Measurements from ENCODE around the gene TAS2R38. TPM values are rescaled to one million over a fixed set of nuclear protein-coding genes. Genes with fewer than 3 reads are reported as not detected.

Gene TAS2R38
- total RNA-seq, 1 experiment from 2014 or later, result not detected

- H3K27me3 Mint-ChIP-seq (ENCODE audit: low read depth), result no peaks in the 10 kb centered on the region; the same call in 1 of the 2 replicates
Observed at GRCh38 chr7:142001163-142001874, 27.7 kb upstream of the TAS2R38 start.

GRCh38 chr7:142000244-142000643 is 26.7 kb upstream of the TAS2R38 start:
- ChIA-PET CTCF (interaction anchor here (1.9 kb wide), 1 partner anchor 25 kb away, joined by 5 read pairs; no protein-coding TSS in a partner anchor), POLR2A (no interaction called here)
- ATAC-seq (no peak), DNase-seq (ENCODE audit: low spot score) (no peak)
- Mint-ChIP-seq H3K4me1 (peaks cover 7% of the 10 kb centered on the region), H3K36me3 (no peaks in the 10 kb centered on the region), H3K27me3 (ENCODE audit: low read depth) (no peaks in the 10 kb centered on the region; the same call in 1 of the 2 replicates), H3K4me3 (no peak overlapping the region), H3K27ac (no peak overlapping the region), H3K9me3 (peaks cover 3% of the 10 kb centered on the region; the same call in 1 of the 2 replicates)
- TF ChIP-seq ESRRA (CRISPR knock-in tag; IDR thresholded peaks at IDR 0.05; ENCODE audit: borderline replicate concordance), result no peak

More at GRCh38 chr7:142001163-142001874, 27.7 kb upstream of the TAS2R38 start:
- ChIA-PET POLR2A (no interaction called here), CTCF (interaction anchor here (0.6 kb wide), 2 partner anchors 12 to 275 kb away, joined by 3 to 4 read pairs; no protein-coding TSS in a partner anchor)
- peaks cover 3% of the 10 kb centered on the region; the same call in 1 of the 2 replicates for H3K9me3 Mint-ChIP-seq
- TF ChIP-seq FOXK1 (CRISPR knock-in tag; IDR thresholded peaks at IDR 0.05) (no peak), AFF4 (CRISPR knock-in tag; IDR thresholded peaks at IDR 0.05; ENCODE audit: borderline replicate concordance) (no peak), GRHL2 (CRISPR knock-in tag; IDR thresholded peaks at IDR 0.05; ENCODE audit: insufficient replicate concordance, severe bottlenecking) (no peak), GABPB1 (CRISPR knock-in tag; IDR thresholded peaks at IDR 0.05) (no peak), ELF4 (CRISPR knock-in tag; IDR thresholded peaks at IDR 0.05; ENCODE audit: low read depth) (no peak)
- TF ChIP-seq, protein P1, sequence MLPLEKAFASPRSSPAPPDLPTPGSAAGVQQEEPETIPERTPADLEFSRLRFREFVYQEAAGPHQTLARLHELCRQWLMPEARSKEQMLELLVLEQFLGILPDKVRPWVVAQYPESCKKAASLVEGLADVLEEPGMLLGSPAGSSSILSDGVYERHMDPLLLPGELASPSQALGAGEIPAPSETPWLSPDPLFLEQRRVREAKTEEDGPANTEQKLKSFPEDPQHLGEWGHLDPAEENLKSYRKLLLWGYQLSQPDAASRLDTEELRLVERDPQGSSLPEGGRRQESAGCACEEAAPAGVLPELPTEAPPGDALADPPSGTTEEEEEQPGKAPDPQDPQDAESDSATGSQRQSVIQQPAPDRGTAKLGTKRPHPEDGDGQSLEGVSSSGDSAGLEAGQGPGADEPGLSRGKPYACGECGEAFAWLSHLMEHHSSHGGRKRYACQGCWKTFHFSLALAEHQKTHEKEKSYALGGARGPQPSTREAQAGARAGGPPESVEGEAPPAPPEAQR (CRISPR knock-in tag; IDR thresholded peaks at IDR 0.05), result no peak
- TF ChIP-seq, protein P2, sequence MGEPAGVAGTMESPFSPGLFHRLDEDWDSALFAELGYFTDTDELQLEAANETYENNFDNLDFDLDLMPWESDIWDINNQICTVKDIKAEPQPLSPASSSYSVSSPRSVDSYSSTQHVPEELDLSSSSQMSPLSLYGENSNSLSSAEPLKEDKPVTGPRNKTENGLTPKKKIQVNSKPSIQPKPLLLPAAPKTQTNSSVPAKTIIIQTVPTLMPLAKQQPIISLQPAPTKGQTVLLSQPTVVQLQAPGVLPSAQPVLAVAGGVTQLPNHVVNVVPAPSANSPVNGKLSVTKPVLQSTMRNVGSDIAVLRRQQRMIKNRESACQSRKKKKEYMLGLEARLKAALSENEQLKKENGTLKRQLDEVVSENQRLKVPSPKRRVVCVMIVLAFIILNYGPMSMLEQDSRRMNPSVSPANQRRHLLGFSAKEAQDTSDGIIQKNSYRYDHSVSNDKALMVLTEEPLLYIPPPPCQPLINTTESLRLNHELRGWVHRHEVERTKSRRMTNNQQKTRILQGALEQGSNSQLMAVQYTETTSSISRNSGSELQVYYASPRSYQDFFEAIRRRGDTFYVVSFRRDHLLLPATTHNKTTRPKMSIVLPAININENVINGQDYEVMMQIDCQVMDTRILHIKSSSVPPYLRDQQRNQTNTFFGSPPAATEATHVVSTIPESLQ (CRISPR knock-in tag; IDR thresholded peaks at IDR 0.05), result no peak
- no peak overlapping the region for H3K27ac Mint-ChIP-seq
- H3K36me3 Mint-ChIP-seq, result no peaks in the 10 kb centered on the region
- no peaks in the 10 kb centered on the region for H3K4me1 Mint-ChIP-seq
- ATAC-seq (no peak), DNase-seq (ENCODE audit: low spot score) (no peak)
- no peak overlapping the region for H3K4me3 Mint-ChIP-seq

DNA sequence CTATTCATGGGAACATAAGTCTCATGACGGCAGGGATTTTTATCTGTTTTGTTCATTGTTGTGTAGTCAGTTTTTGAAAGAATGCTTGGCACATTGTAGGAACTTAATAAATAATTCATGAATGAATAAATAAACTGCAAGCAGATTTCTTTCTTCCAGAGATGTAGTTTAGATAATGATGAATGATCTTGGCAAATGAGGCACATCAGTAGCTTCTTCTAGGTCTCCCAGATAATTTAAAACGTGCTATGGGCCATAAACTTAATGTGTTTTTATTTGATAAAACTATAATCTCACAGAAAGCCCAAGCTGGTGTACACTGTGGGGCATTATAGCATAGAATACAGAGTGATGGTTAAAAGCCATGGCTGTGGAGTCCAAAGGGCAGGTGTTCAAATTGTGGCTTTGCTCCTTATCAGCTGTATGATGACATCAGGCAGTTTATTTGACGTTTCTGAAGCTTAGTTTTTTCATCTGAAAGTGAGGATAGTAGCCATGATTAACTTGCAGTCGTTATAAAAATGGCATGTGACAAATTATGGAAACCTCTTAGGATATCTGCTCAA is 25.6 kb upstream of the TAS2R38 start:
- peaks cover 10% of the 10 kb centered on the region for H3K4me1 Mint-ChIP-seq
- ATAC-seq (no peak), DNase-seq (ENCODE audit: low spot score) (no peak)
- peaks cover 3% of the 10 kb centered on the region; the same call in 1 of the 2 replicates for H3K9me3 Mint-ChIP-seq
- POLR2A ChIA-PET, result no interaction called here
- H3K27ac Mint-ChIP-seq, result no peak overlapping the region
- H3K36me3 Mint-ChIP-seq, result no peaks in the 10 kb centered on the region
- CTCF ChIA-PET, result interaction anchor here (1.9 kb wide), 1 partner anchor 24 kb away, joined by 5 read pairs; no protein-coding TSS in a partner anchor
- H3K4me3 Mint-ChIP-seq, result no peak overlapping the region
- no peaks in the 10 kb centered on the region; the same call in 1 of the 2 replicates for H3K27me3 Mint-ChIP-seq (ENCODE audit: low read depth)
- TF ChIP-seq, protein P3, sequence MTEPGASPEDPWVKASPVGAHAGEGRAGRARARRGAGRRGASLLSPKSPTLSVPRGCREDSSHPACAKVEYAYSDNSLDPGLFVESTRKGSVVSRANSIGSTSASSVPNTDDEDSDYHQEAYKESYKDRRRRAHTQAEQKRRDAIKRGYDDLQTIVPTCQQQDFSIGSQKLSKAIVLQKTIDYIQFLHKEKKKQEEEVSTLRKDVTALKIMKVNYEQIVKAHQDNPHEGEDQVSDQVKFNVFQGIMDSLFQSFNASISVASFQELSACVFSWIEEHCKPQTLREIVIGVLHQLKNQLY (CRISPR knock-in tag; IDR thresholded peaks at IDR 0.05), result no peak
- TF ChIP-seq HMGA2 (CRISPR knock-in tag; IDR thresholded peaks at IDR 0.05) (no peak), GTF2I (CRISPR knock-in tag; conservative IDR thresholded peaks at IDR 0.05) (no peak), IRF2 (CRISPR knock-in tag; IDR thresholded peaks at IDR 0.05; ENCODE audit: borderline replicate concordance, low read depth) (no peak)
- TF ChIP-seq, protein P4, sequence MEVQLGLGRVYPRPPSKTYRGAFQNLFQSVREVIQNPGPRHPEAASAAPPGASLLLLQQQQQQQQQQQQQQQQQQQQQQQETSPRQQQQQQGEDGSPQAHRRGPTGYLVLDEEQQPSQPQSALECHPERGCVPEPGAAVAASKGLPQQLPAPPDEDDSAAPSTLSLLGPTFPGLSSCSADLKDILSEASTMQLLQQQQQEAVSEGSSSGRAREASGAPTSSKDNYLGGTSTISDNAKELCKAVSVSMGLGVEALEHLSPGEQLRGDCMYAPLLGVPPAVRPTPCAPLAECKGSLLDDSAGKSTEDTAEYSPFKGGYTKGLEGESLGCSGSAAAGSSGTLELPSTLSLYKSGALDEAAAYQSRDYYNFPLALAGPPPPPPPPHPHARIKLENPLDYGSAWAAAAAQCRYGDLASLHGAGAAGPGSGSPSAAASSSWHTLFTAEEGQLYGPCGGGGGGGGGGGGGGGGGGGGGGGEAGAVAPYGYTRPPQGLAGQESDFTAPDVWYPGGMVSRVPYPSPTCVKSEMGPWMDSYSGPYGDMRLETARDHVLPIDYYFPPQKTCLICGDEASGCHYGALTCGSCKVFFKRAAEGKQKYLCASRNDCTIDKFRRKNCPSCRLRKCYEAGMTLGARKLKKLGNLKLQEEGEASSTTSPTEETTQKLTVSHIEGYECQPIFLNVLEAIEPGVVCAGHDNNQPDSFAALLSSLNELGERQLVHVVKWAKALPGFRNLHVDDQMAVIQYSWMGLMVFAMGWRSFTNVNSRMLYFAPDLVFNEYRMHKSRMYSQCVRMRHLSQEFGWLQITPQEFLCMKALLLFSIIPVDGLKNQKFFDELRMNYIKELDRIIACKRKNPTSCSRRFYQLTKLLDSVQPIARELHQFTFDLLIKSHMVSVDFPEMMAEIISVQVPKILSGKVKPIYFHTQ (CRISPR knock-in tag; IDR thresholded peaks at IDR 0.05), result no peak
- TF ChIP-seq, protein P5, sequence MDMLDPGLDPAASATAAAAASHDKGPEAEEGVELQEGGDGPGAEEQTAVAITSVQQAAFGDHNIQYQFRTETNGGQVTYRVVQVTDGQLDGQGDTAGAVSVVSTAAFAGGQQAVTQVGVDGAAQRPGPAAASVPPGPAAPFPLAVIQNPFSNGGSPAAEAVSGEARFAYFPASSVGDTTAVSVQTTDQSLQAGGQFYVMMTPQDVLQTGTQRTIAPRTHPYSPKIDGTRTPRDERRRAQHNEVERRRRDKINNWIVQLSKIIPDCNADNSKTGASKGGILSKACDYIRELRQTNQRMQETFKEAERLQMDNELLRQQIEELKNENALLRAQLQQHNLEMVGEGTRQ (CRISPR knock-in tag; IDR thresholded peaks at IDR 0.05), result no peak

Measured in WTC11 (cell line).